ENCODE data around the gene EPAS1.

DNA sequence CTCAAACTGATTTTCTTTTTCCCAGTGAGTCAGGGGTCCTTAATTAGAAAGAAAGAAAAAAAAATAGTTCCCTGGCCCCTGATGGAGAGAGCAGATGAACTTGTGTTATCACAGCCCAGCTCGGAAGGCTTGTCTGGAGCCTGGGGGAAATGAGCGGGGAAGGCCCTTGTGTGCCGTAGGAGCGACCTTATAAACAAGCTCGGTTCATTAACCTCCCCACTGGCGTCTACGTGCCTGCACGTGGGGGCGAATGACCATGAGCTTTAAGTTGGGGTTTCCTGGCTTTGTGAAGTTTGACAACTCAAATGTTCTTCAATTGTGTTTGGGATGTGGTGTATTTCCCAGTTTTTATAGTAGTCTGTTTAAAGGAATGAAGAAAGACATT lies 69.5 kb downstream of the EPAS1 start:
- no peak for TF ChIP-seq ZNF274 (IDR thresholded peaks at IDR 0.05; ENCODE audit: low read depth, low read length)
- no peak for TF ChIP-seq SUZ12 (IDR thresholded peaks at IDR 0.05; ENCODE audit: extremely low read depth, insufficient read depth, insufficient read length)
